GM06990 (cell line): ENCODE measurements around the gene CAST.

ENCODE experiments used
- DNase-seq: peaks from one replicate; pipeline ENCODE4 v3.0.0-alpha.2; 2011; ENCODE audit not compliant: insufficient read length; ENCODE audit errors: extremely low read depth
- H3K27me3 ChIP-seq: replicated peaks from 2 replicates; pipeline ENCODE4 v1.6.0; 2011; ENCODE audit warnings: low read length; ENCODE audit not compliant: control insufficient read depth, insufficient read depth
- H3K36me3 ChIP-seq: 2 replicates; pipeline ENCODE4 v1.5.1; 2011; ENCODE audit warnings: low read length; ENCODE audit not compliant: control insufficient read depth, insufficient read depth
- H3K4me3 ChIP-seq: replicated peaks from 2 replicates; pipeline ENCODE4 v1.5.1; 2011; ENCODE audit warnings: low read depth, mild to moderate bottlenecking, control low read depth, low read length
- TF ChIP-seq, protein P1 (sequence below): IDR thresholded peaks from 2 replicates; pipeline ENCODE4 v1.5.1; 2011; ENCODE audit warnings: low read length, control low read depth, mild to moderate bottlenecking, inconsistent platforms; ENCODE audit not compliant: insufficient read depth, poor library complexity, severe bottlenecking

The CAST gene

DNA sequence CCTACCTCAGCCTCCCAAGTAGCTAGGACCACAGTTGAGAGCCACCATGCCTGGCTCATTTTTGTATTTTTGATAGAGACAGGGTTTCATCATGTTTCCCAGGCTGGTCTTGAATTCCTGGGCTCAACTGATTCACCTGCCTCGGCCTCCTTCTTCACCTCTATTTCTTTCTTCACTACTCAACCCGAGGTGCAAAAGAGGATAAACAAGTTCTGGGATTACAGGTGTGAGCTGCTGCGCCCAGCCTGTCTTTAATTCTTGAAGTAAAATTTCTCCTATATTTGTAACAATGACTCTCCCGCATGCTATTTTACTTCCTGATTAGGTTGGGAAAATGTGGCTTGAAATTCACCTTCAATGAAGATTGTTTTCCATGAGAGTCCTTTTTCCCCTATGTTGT, 46.4 kb downstream of the CAST start:
- no peak overlapping the region for H3K4me3 ChIP-seq
- TF ChIP-seq, protein P1, sequence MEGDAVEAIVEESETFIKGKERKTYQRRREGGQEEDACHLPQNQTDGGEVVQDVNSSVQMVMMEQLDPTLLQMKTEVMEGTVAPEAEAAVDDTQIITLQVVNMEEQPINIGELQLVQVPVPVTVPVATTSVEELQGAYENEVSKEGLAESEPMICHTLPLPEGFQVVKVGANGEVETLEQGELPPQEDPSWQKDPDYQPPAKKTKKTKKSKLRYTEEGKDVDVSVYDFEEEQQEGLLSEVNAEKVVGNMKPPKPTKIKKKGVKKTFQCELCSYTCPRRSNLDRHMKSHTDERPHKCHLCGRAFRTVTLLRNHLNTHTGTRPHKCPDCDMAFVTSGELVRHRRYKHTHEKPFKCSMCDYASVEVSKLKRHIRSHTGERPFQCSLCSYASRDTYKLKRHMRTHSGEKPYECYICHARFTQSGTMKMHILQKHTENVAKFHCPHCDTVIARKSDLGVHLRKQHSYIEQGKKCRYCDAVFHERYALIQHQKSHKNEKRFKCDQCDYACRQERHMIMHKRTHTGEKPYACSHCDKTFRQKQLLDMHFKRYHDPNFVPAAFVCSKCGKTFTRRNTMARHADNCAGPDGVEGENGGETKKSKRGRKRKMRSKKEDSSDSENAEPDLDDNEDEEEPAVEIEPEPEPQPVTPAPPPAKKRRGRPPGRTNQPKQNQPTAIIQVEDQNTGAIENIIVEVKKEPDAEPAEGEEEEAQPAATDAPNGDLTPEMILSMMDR = no peak
- DNase-seq = no peak
- no peaks in the 10 kb centered on the region; the same call in 1 of the 2 replicates for H3K36me3 ChIP-seq
- no peaks in the 10 kb centered on the region for H3K27me3 ChIP-seq

DNA sequence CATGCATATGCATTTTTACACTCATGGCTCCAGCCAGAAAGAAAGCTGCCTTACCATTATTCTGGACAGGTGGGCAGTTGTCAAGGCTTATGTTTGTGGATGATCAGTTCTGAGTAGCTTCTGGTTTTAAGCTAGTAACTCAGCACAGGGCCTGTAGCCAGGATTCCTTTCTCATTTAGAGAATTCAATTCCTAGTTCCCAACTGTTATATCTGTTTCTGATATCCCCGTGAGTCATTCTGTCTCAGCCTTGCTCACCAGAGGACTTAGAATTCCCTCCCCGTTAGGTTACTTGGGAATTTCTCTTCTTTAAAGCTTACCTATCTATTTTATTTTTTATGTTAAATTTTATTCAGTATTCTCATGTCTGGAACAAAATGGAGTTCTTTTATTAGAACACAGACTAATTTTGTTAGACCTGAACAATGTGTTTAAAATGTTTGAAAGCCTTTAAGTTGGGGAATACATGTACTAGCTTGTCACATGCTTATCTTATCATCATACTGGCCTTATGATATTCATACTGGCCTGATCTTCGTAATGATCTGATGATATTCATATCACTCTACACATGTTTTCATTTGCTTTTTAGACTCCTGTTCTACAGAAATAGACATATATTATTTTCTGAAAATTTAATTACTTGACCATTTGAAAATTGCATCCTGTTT, 47.1 kb downstream of the CAST start:
- DNase-seq = no peak
- H3K27me3 ChIP-seq = no peaks in the 10 kb centered on the region
- no peak overlapping the region for H3K4me3 ChIP-seq
- TF ChIP-seq, protein P1 = no peak
- H3K36me3 ChIP-seq = no peaks in the 10 kb centered on the region; the same call in none of the 2 replicates

DNA sequence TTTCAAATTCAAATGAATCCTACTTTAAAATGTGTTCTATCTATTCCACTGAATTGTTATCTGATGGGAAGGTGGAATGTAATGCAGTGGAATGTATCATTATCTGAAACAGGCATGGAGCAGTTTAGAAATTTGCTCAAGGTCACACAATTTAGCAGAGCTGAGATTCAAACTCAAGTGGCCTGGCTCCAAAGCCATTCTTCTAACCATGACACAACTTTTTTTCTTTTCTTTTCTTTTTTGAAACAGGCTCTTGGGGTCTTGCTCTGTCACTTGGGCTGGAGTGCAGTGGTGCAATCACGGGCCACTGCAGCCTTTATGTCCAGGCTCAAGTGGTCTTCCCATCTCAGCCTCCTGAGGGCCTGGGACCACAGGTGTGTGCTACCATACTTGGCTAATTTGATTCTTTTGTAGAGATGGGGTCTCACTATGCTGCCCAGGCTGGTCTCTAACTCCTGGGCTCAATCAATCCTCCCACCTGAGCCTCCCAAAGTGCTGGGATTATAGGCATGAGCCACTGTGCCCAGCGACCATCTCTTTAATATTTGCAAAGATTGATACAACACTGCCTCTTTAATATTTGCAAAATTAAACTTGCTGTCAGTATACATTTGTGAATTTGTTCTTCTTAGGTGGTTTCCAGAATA, 50.0 kb downstream of the CAST start:
- Histone ChIP-seq H3K27me3 (no peaks in the 10 kb centered on the region), H3K4me3 (no peak overlapping the region), H3K36me3 (no peaks in the 10 kb centered on the region; the same call in none of the 2 replicates)
- TF ChIP-seq, protein P1 = no peak
- no peak for DNase-seq

DNA sequence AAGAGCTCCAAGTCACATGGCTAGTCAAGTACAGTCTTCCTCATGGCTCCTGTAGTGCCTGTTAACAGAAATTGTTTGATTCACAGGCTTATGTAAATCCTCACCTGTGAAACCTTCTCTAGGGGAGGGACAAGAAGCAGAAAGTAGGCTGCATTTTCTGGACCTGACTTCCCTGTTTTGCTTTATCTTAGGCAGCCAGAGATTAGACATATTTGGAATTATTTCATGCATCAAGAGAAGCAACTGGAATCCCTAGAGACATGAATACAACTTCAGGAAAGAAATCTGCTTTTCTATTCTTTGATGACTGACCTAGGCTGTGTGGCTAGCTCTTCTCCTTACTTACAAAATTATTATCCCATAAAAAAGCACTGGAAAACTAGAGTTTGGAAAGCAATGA, 52.3 kb downstream of the CAST start:
- Histone ChIP-seq H3K4me3 (no peak overlapping the region), H3K36me3 (no peaks in the 10 kb centered on the region; the same call in none of the 2 replicates), H3K27me3 (no peaks in the 10 kb centered on the region)
- no peak for DNase-seq
- TF ChIP-seq, protein P1 = no peak

DNA sequence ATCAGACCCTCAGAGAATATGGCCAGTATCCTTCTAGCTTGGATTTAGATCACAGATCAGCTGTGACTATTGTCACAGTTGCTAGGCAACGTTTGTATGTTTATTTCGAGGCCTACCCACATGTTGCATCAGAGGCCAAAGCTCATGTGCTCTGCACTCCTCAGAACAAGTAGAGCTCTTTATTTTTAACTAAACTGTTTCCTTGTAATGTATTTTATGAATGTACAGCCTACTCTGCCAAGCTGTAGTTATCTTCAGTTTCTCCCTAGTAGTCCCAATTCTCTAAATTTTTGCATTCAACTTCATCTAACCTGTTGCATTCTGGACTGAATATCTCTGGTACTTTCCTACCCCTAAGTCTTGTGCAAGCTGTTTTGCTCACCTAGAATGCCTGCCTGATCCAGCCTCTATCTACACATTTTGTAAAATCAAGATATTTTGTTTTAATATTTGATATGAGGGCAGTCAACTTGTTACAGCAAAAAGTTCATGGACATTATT, 52.8 kb downstream of the CAST start:
- TF ChIP-seq, protein P1 = no peak
- no peak for DNase-seq
- H3K36me3 ChIP-seq = no peaks in the 10 kb centered on the region; the same call in none of the 2 replicates
- no peak overlapping the region for H3K4me3 ChIP-seq
- H3K27me3 ChIP-seq = no peaks in the 10 kb centered on the region
